Measurements from ENCODE around the gene MALRD1.

Gene MALRD1

GRCh38 chr10:19385846-19386450 is 337.3 kb downstream of the MALRD1 start:
- TF ChIP-seq TAF1 (IDR thresholded peaks at IDR 0.05; ENCODE audit: borderline replicate concordance, insufficient read depth, low read length) (no peak), FOXP2 (optimal IDR thresholded peaks at IDR 0.05; ENCODE audit: borderline replicate concordance, extremely low read depth, extremely low read length, insufficient read depth) (no peak), POLR2AphosphoS5 (IDR thresholded peaks at IDR 0.05; ENCODE audit: low read depth, low read length) (no peak), SIN3A (IDR thresholded peaks at IDR 0.05; ENCODE audit: borderline replicate concordance, insufficient read depth, low read length) (no peak), REST (IDR thresholded peaks at IDR 0.05; ENCODE audit: insufficient read depth in 1 of 2, low read depth in 2 of 2, low read length in 2 of 2) (no peak)

GRCh38 chr10:19408924-19409323 is 360.3 kb downstream of the MALRD1 start:
- TF ChIP-seq REST (IDR thresholded peaks at IDR 0.05; ENCODE audit: insufficient read depth in 1 of 2, low read depth in 2 of 2, low read length in 2 of 2) (no peak), POLR2AphosphoS5 (IDR thresholded peaks at IDR 0.05; ENCODE audit: low read depth, low read length) (no peak), TAF1 (IDR thresholded peaks at IDR 0.05; ENCODE audit: borderline replicate concordance, insufficient read depth, low read length) (no peak), SIN3A (IDR thresholded peaks at IDR 0.05; ENCODE audit: borderline replicate concordance, insufficient read depth, low read length) (no peak), FOXP2 (optimal IDR thresholded peaks at IDR 0.05; ENCODE audit: borderline replicate concordance, extremely low read depth, extremely low read length, insufficient read depth) (no peak)

- TF ChIP-seq POLR2AphosphoS5 (IDR thresholded peaks at IDR 0.05; ENCODE audit: low read depth, low read length): no peak
Observed at GRCh38 chr10:19411119-19411518, 362.5 kb downstream of the MALRD1 start.

- TF ChIP-seq SIN3A (IDR thresholded peaks at IDR 0.05; ENCODE audit: borderline replicate concordance, insufficient read depth, low read length) (no peak), REST (IDR thresholded peaks at IDR 0.05; ENCODE audit: insufficient read depth in 1 of 2, low read depth in 2 of 2, low read length in 2 of 2) (no peak), POLR2AphosphoS5 (IDR thresholded peaks at IDR 0.05; ENCODE audit: low read depth, low read length) (no peak), FOXP2 (optimal IDR thresholded peaks at IDR 0.05; ENCODE audit: borderline replicate concordance, extremely low read depth, extremely low read length, insufficient read depth) (no peak), TAF1 (IDR thresholded peaks at IDR 0.05; ENCODE audit: borderline replicate concordance, insufficient read depth, low read length) (no peak)
Observed at GRCh38 chr10:19412531-19412930, 363.9 kb downstream of the MALRD1 start.

- TF ChIP-seq REST (IDR thresholded peaks at IDR 0.05; ENCODE audit: insufficient read depth in 1 of 2, low read depth in 2 of 2, low read length in 2 of 2) (no peak), SIN3A (IDR thresholded peaks at IDR 0.05; ENCODE audit: borderline replicate concordance, insufficient read depth, low read length) (no peak), TAF1 (IDR thresholded peaks at IDR 0.05; ENCODE audit: borderline replicate concordance, insufficient read depth, low read length) (no peak), POLR2AphosphoS5 (IDR thresholded peaks at IDR 0.05; ENCODE audit: low read depth, low read length) (no peak), FOXP2 (optimal IDR thresholded peaks at IDR 0.05; ENCODE audit: borderline replicate concordance, extremely low read depth, extremely low read length, insufficient read depth) (no peak)
Observed at GRCh38 chr10:19416164-19416563, 367.6 kb downstream of the MALRD1 start.

All from PFSK-1 (cell line).